GM19468 (cell line): ENCODE measurements around the gene SCYL2.
"Not testable (repeated sequence)": the region's sequence is repeated elsewhere in the genome, so short reads cannot be mapped to it uniquely, and the experiment has no call there.

ENCODE experiments used
- ATAC-seq: cut with Tn5 transposase; IDR thresholded peaks from one replicate; pipeline ENCODE4 v1.9.1; 2021; ENCODE audit warnings: mild to moderate bottlenecking, moderate library complexity, moderate number of reproducible peaks; ENCODE audit not compliant: unreplicated experiment; ENCODE audit errors: extremely low read depth

SCYL2 gene

DNA sequence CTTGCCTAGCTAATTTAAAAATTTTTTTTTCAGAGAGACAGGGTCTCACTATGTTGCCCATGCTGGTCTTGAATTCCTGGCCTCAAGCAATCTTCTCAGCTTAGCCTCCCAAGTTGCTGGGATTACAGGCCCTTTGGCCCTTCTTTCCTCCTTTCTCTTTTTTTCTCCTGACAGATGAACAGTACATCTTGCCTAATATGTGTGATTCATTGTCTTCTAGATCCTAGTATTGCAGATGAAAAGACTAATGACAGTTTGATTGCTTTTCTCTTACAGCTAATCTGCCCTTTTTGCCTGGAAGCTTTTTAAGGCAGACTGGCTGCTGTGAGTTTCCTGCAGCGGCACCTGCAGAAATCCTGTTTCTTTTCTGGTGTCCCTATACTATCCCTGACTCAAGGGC lies 12.1 kb upstream of the SCYL2 start:
- no peak for ATAC-seq

- ATAC-seq, result no peak
Observed at GRCh38 chr12:100258127-100258526, 8.8 kb upstream of the SCYL2 start.

DNA sequence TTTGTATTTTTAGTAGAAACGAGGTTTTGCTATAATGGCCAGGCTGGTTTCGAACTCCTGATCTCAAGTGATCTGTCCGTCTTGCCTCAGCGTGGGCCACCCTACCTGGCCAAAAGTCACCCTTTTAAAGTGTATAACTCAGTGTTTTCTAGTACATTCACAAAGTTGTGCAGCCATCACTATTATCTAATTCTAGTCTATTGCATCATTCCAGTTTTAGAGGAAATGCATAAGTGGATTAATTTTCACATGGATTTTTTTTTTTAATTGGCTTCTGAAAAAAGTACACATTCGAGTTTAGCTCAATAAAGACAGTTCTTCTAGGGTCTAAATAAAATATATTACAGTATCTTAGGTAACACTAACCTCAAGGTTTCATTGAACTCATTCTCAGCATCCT lies 3.8 kb upstream of the SCYL2 start:
- ATAC-seq, result no peak

GRCh38 chr12:100265107-100265506 lies 1.9 kb upstream of the SCYL2 start:
- ATAC-seq, result not testable (repeated sequence)

GRCh38 chr12:100265732-100266584 lies 1.0 kb upstream of the SCYL2 start:
- no peak for ATAC-seq

- ATAC-seq, result peak; percentile 50
Observed at GRCh38 chr12:100266585-100266834, 467 bp upstream of the SCYL2 start.

DNA sequence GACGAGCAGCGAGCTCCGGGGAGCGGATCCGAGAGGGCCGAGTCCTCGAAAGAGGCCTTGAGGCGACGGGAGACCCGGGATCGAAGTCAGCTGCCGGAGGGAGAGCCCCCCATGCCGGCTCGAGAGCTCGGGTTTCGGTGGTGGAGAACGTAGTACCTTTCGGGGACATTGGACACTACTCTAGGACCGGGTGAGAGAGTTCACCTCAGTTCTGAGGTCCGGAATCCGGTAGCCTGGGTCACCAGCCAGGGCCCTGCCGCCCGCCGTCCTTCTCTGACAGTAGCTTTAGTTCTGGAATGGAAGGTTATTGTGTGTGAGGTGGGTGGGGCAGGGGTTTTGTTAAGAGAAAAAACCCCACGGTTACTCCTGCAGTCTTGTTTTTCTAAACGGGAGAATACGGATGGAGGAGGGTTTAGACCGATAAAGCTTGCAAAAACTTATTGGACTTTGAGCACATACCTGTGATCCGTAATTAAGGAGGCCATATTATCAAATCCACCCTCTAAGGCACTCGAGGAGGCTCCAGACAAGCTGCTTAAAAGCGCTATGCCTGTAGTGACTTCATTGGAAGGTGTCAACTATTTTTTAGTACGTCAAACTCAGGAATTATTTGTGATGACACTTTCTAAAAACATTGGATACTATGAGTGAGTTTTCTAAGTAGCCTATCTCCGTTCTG lies 765 bp downstream of the SCYL2 start:
- ATAC-seq, result peak; percentile 3

DNA sequence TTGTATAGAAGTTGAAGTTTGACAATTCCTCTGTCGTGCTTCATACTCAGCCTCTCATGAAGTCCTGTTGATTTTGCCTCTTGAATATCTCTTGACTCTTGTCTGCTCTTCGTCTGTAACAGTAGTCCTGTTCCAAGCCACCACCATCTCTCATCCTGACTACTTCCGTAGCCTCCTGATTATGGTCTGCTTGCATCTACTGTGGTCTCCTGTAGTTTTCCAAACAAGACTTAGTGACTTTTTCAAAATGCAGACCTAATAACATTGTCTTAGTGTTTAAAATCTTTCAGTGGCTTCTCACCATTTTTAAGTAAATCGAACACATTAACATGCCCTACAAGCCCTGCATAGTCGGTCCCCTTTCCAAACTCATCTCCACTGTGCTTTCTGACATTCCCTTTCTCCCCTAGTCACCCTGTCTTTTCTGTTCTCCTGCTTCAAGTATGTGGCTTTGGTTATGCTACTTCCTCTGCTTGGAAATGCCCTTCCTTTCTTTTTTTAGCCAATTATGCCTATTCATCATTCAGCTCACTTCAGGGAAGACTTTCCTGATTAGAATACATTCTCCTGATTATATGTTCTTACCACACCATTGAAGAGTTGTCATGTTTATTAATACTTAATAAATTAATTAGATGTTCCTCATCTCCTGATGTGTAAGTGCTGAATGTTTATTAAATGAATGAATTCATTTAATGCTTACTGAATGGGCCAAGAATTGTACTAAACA lies 2.0 kb downstream of the SCYL2 start:
- no peak for ATAC-seq

DNA sequence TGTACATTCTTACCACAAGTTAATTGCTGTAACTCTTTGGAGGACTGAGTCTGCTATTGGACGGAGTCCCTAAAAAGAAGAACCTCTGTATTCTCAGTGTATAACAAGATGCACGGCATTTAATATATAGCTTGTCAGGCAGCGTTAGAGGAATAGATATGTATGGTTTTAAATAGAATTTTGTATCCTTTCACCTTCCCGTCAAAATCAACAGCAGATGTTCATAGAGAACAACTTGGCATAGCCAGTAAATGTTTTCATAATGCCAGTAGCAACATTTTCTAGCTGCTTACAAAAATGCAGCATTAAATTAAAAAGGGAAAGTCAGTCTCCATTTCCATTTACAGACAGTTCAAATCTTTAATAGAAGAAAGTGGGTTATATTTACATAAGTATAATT lies 6.8 kb downstream of the SCYL2 start:
- no peak for ATAC-seq

- no peak for ATAC-seq
Observed at GRCh38 chr12:100274291-100274690, 7.3 kb downstream of the SCYL2 start.

- ATAC-seq, result no peak
Observed at GRCh38 chr12:100279159-100279558, 12.2 kb downstream of the SCYL2 start.

DNA sequence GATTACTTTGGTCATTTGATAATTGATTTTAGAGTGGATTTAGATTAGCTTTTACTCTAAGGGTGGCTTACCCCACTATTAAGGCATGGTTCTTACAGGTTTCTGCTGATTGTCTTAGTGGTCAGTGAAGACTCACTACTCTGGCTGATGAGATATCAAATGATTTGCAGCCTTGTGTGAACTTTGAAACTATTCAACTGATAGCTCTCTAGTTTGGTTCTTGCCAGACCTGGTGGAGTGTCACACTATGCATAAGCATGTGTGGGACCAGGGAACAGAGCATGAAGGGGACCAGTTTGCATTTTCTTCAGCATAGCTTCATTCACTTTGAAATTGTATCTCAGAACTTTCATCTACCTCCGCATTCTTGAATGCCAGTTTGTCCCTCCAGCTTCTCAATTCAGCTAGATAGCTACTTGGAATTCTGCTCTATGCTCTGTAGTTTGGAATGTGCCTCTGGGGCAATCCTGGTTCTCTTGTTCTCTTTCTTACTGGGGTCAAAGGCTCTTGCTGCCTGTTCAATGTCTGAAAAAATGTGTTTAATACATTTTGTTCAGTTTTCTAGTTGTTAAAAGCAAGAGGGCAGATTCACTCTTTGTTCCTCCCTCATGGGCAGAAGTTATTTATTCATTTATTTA lies 12.7 kb downstream of the SCYL2 start:
- ATAC-seq, result no peak

DNA sequence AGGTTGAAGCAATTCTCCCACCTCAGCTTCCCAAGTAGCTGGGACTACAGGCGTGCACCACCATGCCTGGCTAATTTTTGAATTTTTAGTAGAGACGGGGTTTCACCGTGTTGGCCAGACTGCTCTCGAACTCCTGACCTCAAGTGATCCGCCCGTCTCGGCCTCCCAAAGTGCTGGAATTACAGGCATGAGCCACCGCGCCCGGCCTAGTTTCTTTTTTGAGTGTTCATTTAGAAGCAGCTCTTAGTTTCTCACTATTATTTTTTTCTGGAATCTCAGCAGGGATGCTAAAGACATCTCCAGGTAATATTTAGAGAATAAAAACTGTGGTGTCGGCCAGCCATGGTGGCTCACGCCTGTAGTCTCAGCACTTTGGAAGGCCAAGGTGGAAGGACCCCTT lies 17.6 kb downstream of the SCYL2 start:
- ATAC-seq, result not testable (repeated sequence)

DNA sequence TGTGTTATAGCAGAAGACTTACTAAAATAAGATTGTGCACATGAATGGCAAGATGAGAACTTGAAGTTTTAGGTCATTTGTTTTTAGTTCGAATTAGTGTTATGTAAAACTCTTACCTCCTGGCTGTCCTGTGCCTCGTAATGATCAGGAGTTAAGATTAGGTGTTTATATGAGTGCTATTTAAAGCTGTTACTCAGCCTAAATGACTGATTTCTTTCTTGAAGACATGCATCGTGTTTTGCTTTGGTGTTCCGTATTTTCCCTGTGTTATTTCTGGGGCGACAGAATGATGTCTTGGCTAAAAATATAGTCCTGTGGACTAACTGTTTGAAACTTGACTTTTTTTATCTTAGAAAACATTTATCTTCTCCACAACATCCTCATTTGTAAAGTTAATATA lies 22.1 kb downstream of the SCYL2 start:
- no peak for ATAC-seq

- no peak for ATAC-seq
Observed at GRCh38 chr12:100290016-100290415, 23.0 kb downstream of the SCYL2 start.

DNA sequence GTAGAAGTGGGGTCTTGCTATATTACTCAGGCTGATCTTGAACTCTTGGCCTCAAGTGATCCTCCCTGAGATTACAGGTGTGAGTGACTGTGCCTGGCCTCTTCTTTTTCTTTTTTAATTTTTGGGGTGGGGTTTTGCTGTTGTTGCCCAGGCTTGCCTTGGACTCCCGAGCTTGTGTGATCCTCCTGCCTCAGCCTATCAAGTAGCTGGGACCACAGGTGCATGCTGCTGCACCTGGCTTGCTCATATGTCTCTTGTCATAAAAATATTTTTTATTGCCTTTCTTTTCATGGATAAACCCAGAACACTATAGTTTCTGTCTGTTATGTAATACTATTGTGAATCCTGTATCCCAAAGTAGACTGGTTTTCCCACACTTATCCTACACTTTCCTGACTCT lies 26.0 kb downstream of the SCYL2 start:
- ATAC-seq, result no peak

DNA sequence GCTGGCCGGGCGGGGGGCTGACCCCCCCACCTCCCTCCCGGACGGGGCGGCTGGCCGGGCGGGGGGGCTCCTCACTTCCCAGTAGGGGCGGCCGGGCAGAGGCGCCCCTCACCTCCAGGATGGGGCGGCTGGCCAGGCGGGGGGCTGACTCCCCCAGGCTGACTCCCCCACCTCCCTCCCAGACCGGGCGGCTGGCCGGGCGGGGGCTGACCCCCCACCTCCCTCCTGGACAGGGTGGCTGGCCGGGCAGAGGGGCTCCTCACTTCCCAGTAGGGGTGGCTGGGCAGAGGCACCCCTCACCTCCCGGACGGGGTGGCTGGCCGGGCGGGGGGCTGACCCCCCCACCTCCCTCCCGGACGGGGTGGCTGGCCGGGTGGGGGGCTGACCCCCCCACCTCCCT lies 27.4 kb downstream of the SCYL2 start:
- ATAC-seq, result not testable (repeated sequence)

DNA sequence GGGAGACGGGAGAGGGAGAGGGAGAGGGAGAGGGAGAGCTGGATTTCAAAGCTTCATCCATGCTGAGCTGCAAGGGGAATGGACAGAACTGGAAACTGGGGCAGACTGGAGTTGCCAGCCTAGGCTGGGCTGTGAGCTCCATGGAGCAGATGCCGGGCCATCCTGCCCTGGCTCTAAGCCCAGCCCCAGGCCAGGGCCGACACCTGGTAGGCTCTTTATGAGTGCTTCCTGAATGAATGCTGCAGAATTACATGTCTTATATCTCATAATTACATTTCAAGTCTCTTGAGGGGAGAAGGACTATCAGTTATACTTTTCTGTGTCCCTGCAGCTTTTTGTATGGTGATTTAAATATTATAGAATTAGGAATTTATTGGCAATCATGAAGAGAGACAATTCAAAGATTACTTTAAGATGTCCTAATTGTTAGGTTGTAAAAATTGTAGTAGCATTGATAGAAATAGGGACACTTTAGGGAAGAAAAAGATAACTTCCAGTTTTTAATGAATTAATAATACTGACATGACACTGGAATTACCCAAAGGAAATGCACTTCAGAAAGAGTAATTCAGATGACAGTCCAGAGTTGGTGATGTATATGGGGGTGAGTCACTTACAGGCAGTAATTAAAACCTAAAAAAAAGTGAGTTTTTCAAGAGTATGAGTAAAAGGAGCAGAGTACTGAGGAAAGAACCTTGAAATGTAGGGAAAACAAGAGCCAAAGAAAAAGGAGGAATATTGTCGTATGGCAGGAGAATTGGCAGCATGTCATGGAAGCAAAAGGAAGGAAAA lies 29.0 kb downstream of the SCYL2 start:
- ATAC-seq, result no peak

- no peak for ATAC-seq
Observed at GRCh38 chr12:100302081-100302480, 35.1 kb downstream of the SCYL2 start.

DNA sequence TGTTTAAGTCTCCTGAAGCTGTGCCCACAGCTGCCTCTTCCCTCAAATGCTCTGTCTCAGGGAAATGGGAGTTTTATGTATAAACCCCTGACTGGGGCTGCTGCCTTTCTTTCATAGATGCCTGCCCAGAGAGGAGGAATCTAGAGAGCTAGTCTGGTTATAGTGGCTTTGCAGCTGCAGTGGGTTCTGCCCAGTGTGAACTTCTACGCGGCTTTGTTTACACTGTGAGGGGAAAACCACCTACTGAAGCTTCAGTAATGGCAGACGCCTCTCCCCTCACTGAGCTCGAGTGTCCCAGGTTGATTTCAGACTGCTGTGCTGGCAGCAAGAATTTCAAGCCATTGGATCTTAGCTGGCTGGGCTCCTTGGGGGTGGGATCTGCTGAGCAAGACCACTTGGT lies 36.9 kb downstream of the SCYL2 start:
- no peak for ATAC-seq
